ENCODE results near the gene NHERF1. TPM values are rescaled to one million over a fixed set of nuclear protein-coding genes. Genes with fewer than 3 reads are reported as not detected.

The NHERF1 gene
- total RNA-seq, 1 donor from 2014 or later, result 36.3 TPM

GRCh38 chr17:74755533-74755932 is 7.1 kb downstream of the NHERF1 start:
- H3K27me3 Mint-ChIP-seq (ENCODE audit: low read depth, unreplicated experiment), result no peaks in the 10 kb centered on the region
- H3K9me3 Mint-ChIP-seq (ENCODE audit: unreplicated experiment), result no peaks in the 10 kb centered on the region
- Histone ChIP-seq H2AFZ (ENCODE audit: low read depth, low read length) (no peak overlapping the region), H3K4me3 (ENCODE audit: insufficient read depth, low read depth, low read length) (no peak overlapping the region), H3K4me2 (ENCODE audit: low read length) (no peak overlapping the region), H3K79me2 (ENCODE audit: insufficient read depth, low read length) (peaks cover 26% of the 10 kb centered on the region), H3K27ac (ENCODE audit: low read depth, low read length) (no peak overlapping the region), H3K9me3 (ENCODE audit: insufficient read depth, low read depth, low read length) (no peaks in the 10 kb centered on the region), H3K4me1 (ENCODE audit: insufficient read depth, low read length) (peaks cover 16% of the 10 kb centered on the region), H3K36me3 (ENCODE audit: insufficient read depth, low read length) (no peaks in the 10 kb centered on the region), H4K20me1 (ENCODE audit: insufficient read depth, low read length) (peaks cover 47% of the 10 kb centered on the region), H3K27me3 (ENCODE audit: insufficient read depth, low read length) (no peaks in the 10 kb centered on the region), H3K9ac (ENCODE audit: low read length) (no peak overlapping the region)
- FAIRE-seq (no peak), DNase-seq (ENCODE audit: low read depth) (no peak)
- peaks cover 5% of the 10 kb centered on the region for H3K36me3 Mint-ChIP-seq (ENCODE audit: low read depth, unreplicated experiment)
- TF ChIP-seq, protein P1, sequence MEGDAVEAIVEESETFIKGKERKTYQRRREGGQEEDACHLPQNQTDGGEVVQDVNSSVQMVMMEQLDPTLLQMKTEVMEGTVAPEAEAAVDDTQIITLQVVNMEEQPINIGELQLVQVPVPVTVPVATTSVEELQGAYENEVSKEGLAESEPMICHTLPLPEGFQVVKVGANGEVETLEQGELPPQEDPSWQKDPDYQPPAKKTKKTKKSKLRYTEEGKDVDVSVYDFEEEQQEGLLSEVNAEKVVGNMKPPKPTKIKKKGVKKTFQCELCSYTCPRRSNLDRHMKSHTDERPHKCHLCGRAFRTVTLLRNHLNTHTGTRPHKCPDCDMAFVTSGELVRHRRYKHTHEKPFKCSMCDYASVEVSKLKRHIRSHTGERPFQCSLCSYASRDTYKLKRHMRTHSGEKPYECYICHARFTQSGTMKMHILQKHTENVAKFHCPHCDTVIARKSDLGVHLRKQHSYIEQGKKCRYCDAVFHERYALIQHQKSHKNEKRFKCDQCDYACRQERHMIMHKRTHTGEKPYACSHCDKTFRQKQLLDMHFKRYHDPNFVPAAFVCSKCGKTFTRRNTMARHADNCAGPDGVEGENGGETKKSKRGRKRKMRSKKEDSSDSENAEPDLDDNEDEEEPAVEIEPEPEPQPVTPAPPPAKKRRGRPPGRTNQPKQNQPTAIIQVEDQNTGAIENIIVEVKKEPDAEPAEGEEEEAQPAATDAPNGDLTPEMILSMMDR (IDR thresholded peaks at IDR 0.05; ENCODE audit: insufficient read depth, low read depth, low read length), result no peak
- no peak for TF ChIP-seq EZH2 (IDR thresholded peaks at IDR 0.05; ENCODE audit: insufficient read depth, low read length)
- no peak overlapping the region for H3K4me3 Mint-ChIP-seq (ENCODE audit: unreplicated experiment)
- H3K4me1 Mint-ChIP-seq (ENCODE audit: low read depth, unreplicated experiment), result peaks cover 27% of the 10 kb centered on the region
- H3K27ac Mint-ChIP-seq (ENCODE audit: unreplicated experiment), result no peak overlapping the region

- no peak overlapping the region for H3K4me3 ChIP-seq (ENCODE audit: insufficient read depth, low read depth, low read length)
- H3K4me3 Mint-ChIP-seq (ENCODE audit: unreplicated experiment), result no peak overlapping the region
- FAIRE-seq (no peak), DNase-seq (ENCODE audit: low read depth) (no peak)
- H3K4me1 ChIP-seq (ENCODE audit: insufficient read depth, low read length), result peaks cover 16% of the 10 kb centered on the region
- H3K9ac ChIP-seq (ENCODE audit: low read length), result no peak overlapping the region
- no peaks in the 10 kb centered on the region for H3K27me3 Mint-ChIP-seq (ENCODE audit: low read depth, unreplicated experiment)
- no peak for TF ChIP-seq EZH2 (IDR thresholded peaks at IDR 0.05; ENCODE audit: insufficient read depth, low read length)
- TF ChIP-seq, protein P1 (IDR thresholded peaks at IDR 0.05; ENCODE audit: insufficient read depth, low read depth, low read length), result no peak
- H3K27ac ChIP-seq (ENCODE audit: low read depth, low read length), result no peak overlapping the region
- peaks cover 13% of the 10 kb centered on the region for H3K79me2 ChIP-seq (ENCODE audit: insufficient read depth, low read length)
- H3K27ac Mint-ChIP-seq (ENCODE audit: unreplicated experiment), result no peak overlapping the region
- H3K27me3 ChIP-seq (ENCODE audit: insufficient read depth, low read length), result no peaks in the 10 kb centered on the region
- peaks cover 24% of the 10 kb centered on the region for H3K4me1 Mint-ChIP-seq (ENCODE audit: low read depth, unreplicated experiment)
- no peaks in the 10 kb centered on the region for H3K9me3 ChIP-seq (ENCODE audit: insufficient read depth, low read depth, low read length)
- peaks cover 5% of the 10 kb centered on the region for H3K36me3 Mint-ChIP-seq (ENCODE audit: low read depth, unreplicated experiment)
- H2AFZ ChIP-seq (ENCODE audit: low read depth, low read length), result no peak overlapping the region
- peaks cover 52% of the 10 kb centered on the region for H4K20me1 ChIP-seq (ENCODE audit: insufficient read depth, low read length)
- H3K9me3 Mint-ChIP-seq (ENCODE audit: unreplicated experiment), result no peaks in the 10 kb centered on the region
- H3K36me3 ChIP-seq (ENCODE audit: insufficient read depth, low read length), result no peaks in the 10 kb centered on the region
- H3K4me2 ChIP-seq (ENCODE audit: low read length), result no peak overlapping the region
Observed at GRCh38 chr17:74756891-74757290, 8.5 kb downstream of the NHERF1 start.

DNA sequence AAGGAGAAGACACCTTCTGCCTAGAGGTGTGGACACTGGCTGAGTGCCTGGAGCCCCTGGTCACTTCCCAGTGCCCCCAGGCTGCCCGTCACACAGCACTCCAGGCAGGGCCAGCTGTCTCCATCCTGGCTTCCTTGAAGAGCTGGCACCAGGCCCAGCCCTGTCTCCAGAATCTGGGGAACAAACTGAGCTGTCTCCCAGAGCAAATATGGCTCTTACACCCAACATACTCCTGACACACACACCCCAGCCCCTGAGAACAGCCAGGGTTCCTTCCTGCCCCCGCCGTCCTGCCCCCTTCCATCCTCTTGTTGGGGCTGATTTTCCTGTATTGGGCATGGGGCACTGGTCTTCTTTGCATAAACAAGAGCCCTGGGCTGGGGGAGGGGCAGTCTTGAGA is 9.1 kb downstream of the NHERF1 start:
- no peak for FAIRE-seq
- peaks cover 3% of the 10 kb centered on the region for H3K36me3 Mint-ChIP-seq (ENCODE audit: low read depth, unreplicated experiment)
- H4K20me1 ChIP-seq (ENCODE audit: insufficient read depth, low read length), result peaks cover 48% of the 10 kb centered on the region
- no peaks in the 10 kb centered on the region for H3K9me3 Mint-ChIP-seq (ENCODE audit: unreplicated experiment)
- H3K27me3 Mint-ChIP-seq (ENCODE audit: low read depth, unreplicated experiment), result no peaks in the 10 kb centered on the region
- no peak overlapping the region for H3K4me2 ChIP-seq (ENCODE audit: low read length)
- H3K36me3 ChIP-seq (ENCODE audit: insufficient read depth, low read length), result no peaks in the 10 kb centered on the region
- H3K27ac ChIP-seq (ENCODE audit: low read depth, low read length), result no peak overlapping the region
- H3K27me3 ChIP-seq (ENCODE audit: insufficient read depth, low read length), result no peaks in the 10 kb centered on the region
- no peaks in the 10 kb centered on the region for H3K9me3 ChIP-seq (ENCODE audit: insufficient read depth, low read depth, low read length)
- H3K27ac Mint-ChIP-seq (ENCODE audit: unreplicated experiment), result no peak overlapping the region
- TF ChIP-seq, protein P1 (IDR thresholded peaks at IDR 0.05; ENCODE audit: insufficient read depth, low read depth, low read length), result no peak
- TF ChIP-seq EZH2 (IDR thresholded peaks at IDR 0.05; ENCODE audit: insufficient read depth, low read length), result no peak
- no peak for DNase-seq (ENCODE audit: low read depth)
- peaks cover 24% of the 10 kb centered on the region for H3K4me1 Mint-ChIP-seq (ENCODE audit: low read depth, unreplicated experiment)
- H3K79me2 ChIP-seq (ENCODE audit: insufficient read depth, low read length), result peaks cover 7% of the 10 kb centered on the region
- H3K4me3 Mint-ChIP-seq (ENCODE audit: unreplicated experiment), result no peak overlapping the region
- H3K9ac ChIP-seq (ENCODE audit: low read length), result no peak overlapping the region
- H2AFZ ChIP-seq (ENCODE audit: low read depth, low read length), result no peak overlapping the region
- H3K4me1 ChIP-seq (ENCODE audit: insufficient read depth, low read length), result peaks cover 16% of the 10 kb centered on the region
- H3K4me3 ChIP-seq (ENCODE audit: insufficient read depth, low read depth, low read length), result no peak overlapping the region

Measured in astrocyte (in vitro differentiated cells and primary cell).